Fibroblast of the conjunctiva (primary cell): ENCODE data around the gene COPS8.

ENCODE experiments used
- DNase-seq: peaks from one replicate; pipeline ENCODE4 v3.0.0-alpha.2; 2010; ENCODE audit warnings: low read depth

COPS8 gene

GRCh38 chr2:237132799-237133198 is 47.1 kb downstream of the COPS8 start:
- DNase-seq: no peak

DNA sequence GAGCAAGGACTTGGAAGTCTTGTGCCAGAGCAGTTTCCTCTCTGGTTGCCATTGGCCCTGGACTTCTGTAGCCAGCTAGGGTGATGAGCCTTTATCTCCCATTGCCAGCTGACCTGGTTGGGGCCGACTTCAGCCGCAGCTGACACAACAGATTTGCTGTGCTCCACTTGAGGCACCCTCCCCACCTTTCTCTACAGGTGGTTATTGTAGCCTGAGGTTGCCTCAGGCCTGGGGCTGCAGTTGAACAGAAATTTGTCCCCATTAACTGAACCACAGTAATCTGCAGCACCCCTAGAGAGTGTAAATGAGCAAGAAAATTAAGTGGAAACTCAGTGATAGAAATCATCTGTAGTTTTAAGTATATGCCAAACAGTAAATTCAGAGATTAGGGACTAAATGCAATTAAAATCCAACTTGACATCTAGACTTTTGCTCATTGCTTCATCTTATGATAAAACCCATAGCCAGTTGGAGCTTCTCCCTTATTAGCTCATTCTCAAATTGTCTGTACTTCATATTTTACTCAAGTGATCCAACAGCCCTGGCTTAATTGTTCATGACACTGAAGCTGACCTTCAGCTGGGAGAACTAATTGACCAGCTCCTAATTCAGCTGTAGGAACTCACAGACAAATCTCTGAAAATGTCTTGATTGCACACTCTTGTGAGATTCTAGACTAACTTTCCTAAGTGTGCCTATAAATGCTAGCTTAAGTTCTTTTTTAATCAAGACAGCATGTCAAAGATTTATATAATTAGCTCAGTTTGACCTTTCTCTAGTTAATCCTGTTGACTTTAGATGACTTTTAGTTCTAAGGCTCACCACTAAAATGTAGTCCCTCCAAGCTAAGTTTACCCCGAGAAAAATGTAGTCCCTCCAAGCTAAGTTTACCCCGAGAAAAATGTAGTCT is 48.9 kb downstream of the COPS8 start:
- DNase-seq: no peak

DNA sequence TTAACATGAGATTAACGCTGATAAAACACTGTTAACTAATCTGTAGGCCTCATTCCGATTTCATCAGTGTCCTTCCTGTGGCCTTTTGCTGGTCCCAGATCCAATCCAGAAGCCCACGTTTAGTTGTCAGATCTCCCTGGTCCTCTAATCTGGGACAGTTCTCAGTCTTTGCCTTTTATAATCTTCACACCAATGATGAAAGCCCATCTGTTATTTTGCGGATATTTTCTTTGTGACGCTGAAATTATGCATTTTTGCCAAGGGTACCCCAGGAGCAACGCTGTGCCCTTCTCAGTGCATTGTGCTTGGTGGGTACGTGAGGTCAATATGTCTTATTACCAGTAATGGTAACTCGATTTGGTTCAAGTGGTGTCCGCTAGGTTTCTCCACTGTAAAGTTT is 51.1 kb downstream of the COPS8 start:
- DNase-seq: no peak

GRCh38 chr2:237137626-237138323 is 52.1 kb downstream of the COPS8 start:
- no peak for DNase-seq

DNA sequence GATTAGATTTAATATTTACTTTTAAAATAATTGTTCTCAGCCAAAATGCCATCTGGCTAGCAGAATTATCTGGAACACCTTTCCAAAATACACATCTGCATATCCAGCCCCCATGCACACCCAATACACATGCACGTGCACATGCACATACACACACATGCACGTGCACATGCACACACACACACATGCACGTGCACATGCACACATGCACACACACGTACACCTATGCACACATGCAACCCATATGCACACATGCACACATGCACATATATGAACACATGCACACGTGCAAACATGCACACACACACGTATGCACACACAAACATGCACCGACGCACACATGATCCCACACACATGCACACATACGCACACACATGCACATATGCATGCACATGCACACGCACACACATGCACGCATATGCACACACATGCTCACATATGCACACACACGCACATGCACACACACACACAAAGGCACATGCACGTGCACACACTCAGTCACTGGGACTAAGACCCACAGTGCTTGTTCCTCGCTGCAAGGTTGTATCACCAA is 53.5 kb downstream of the COPS8 start:
- no peak for DNase-seq

- no peak for DNase-seq
These were observed 55.1 kb downstream of the COPS8 start for GRCh38 chr2:237140689-237141285.

DNA sequence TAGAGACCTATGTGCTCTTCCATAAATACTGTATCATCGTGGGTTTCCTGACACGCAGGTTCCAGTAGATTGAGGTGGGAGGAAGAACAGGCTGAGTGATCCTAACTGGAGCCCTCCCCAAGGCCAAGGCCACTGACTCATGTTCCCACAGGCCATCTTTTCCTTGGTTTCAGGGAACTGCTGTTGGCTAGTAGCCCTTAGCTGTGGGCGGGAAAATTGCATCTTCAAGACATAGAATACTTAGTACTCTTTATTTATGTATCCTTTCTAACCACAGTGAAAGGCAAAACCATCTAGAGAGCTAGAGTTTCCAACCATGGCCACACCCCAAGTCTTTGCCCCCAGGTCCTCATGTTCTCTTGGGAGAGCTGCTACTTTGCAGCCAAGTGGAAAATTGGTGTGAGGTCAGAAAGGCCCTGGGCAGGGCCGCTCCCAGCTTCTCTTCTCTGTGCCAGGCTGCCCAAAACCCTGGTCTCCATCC is 55.9 kb downstream of the COPS8 start:
- peak; percentile 90 for DNase-seq

- no peak for DNase-seq
These were observed 57.4 kb downstream of the COPS8 start for GRCh38 chr2:237143118-237143517.

- DNase-seq: peak; percentile 75
These were observed 58.2 kb downstream of the COPS8 start for GRCh38 chr2:237143676-237144440.

GRCh38 chr2:237144516-237144915 is 58.8 kb downstream of the COPS8 start:
- no peak for DNase-seq

DNA sequence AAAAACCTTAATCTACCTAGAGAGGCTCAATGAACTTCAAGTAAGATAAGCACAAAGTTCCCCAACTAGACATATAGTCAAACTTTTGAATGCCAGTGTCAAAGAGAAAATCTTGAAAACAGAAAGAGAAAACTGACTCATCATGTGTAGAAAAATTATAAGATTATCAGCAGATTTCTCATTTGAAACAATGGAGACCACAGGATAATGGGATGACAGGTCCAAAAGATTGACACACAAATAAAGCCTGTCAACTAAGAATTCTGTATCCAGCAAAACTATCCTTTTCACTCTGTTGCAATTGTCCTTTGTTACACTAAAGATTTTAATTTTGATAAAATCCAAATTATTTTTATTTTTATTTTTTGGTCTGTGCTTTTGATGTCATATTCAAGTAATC is 61.6 kb downstream of the COPS8 start:
- no peak for DNase-seq

- no peak for DNase-seq
These were observed 62.9 kb downstream of the COPS8 start for GRCh38 chr2:237148624-237149023.

- no peak for DNase-seq
These were observed 63.7 kb downstream of the COPS8 start for GRCh38 chr2:237149425-237149824.
